Uterus (tissue), 2 donors: Measurements from ENCODE around the gene UCK2.

Experiments used
- POLR2A ChIP-seq, 2 donors: fragments of 450-650 bp; IDR thresholded peaks; one replicate each; pipeline ENCODE4 v1.6.1; 2016; ENCODE audit warnings: antibody characterized with exemption in 2 of 2, mild to moderate bottlenecking in 1 of 2, moderate library complexity in 1 of 2
- TF ChIP-seq, protein P1 (sequence below), 4 experiments: fragments of 200-600 bp in 2 of 4; fragments of 450-650 bp in 2 of 4; sonication (generic) in 2 of 4; IDR thresholded peaks; one replicate each; pipeline ENCODE4 v1.5.1; 2016 to 2019; ENCODE audit warnings: antibody characterized with exemption in 4 of 4, mild to moderate bottlenecking in 2 of 4, moderate library complexity in 1 of 4

GRCh38 chr1:165954940-165955339, 127.5 kb downstream of the UCK2 start:
- TF ChIP-seq, protein P1, sequence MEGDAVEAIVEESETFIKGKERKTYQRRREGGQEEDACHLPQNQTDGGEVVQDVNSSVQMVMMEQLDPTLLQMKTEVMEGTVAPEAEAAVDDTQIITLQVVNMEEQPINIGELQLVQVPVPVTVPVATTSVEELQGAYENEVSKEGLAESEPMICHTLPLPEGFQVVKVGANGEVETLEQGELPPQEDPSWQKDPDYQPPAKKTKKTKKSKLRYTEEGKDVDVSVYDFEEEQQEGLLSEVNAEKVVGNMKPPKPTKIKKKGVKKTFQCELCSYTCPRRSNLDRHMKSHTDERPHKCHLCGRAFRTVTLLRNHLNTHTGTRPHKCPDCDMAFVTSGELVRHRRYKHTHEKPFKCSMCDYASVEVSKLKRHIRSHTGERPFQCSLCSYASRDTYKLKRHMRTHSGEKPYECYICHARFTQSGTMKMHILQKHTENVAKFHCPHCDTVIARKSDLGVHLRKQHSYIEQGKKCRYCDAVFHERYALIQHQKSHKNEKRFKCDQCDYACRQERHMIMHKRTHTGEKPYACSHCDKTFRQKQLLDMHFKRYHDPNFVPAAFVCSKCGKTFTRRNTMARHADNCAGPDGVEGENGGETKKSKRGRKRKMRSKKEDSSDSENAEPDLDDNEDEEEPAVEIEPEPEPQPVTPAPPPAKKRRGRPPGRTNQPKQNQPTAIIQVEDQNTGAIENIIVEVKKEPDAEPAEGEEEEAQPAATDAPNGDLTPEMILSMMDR (IDR thresholded peaks at IDR 0.05): no peak
- TF ChIP-seq POLR2A (IDR thresholded peaks at IDR 0.05): no peak
